CD1c-positive myeloid dendritic cell (primary cell): ENCODE data around the gene MSI2.

Experiments used
- DNase-seq: peaks from one replicate; pipeline ENCODE4 v3.0.0-alpha.2; 2016; ENCODE audit errors: extremely low spot score

MSI2 gene

GRCh38 chr17:57408071-57408811, 151.9 kb downstream of the MSI2 start:
- DNase-seq = peak; percentile 40

GRCh38 chr17:57410169-57410568, 153.8 kb downstream of the MSI2 start:
- no peak for DNase-seq

- DNase-seq = no peak
Observed at GRCh38 chr17:57412520-57413096, 156.3 kb downstream of the MSI2 start.

- DNase-seq = no peak
Observed at GRCh38 chr17:57413848-57414651, 157.7 kb downstream of the MSI2 start.

GRCh38 chr17:57415751-57416207, 159.5 kb downstream of the MSI2 start:
- DNase-seq = no peak

GRCh38 chr17:57416369-57416768, 160.0 kb downstream of the MSI2 start:
- no peak for DNase-seq

GRCh38 chr17:57417956-57418355, 161.6 kb downstream of the MSI2 start:
- no peak for DNase-seq

GRCh38 chr17:57418463-57419246, 162.3 kb downstream of the MSI2 start:
- no peak for DNase-seq

- DNase-seq = no peak
Observed at GRCh38 chr17:57419940-57420550, 163.7 kb downstream of the MSI2 start.

- DNase-seq = no peak
Observed at GRCh38 chr17:57420734-57421717, 164.7 kb downstream of the MSI2 start.

GRCh38 chr17:57422574-57423164, 166.3 kb downstream of the MSI2 start:
- DNase-seq = peak; percentile 69

GRCh38 chr17:57423541-57423940, 167.2 kb downstream of the MSI2 start:
- DNase-seq = no peak

GRCh38 chr17:57424273-57424672, 167.9 kb downstream of the MSI2 start:
- DNase-seq = no peak

- no peak for DNase-seq
Observed at GRCh38 chr17:57424777-57425188, 168.5 kb downstream of the MSI2 start.

- no peak for DNase-seq
Observed at GRCh38 chr17:57425431-57425830, 169.1 kb downstream of the MSI2 start.

- no peak for DNase-seq
Observed at GRCh38 chr17:57425903-57426880, 169.9 kb downstream of the MSI2 start.

GRCh38 chr17:57429966-57430365, 173.6 kb downstream of the MSI2 start:
- no peak for DNase-seq

- DNase-seq = no peak
Observed at GRCh38 chr17:57431415-57431814, 175.1 kb downstream of the MSI2 start.
